Measurements from ENCODE around the gene IGIP. TPM values are rescaled to one million over a fixed set of nuclear protein-coding genes. Genes with fewer than 3 reads are reported as not detected.

The IGIP gene
- total RNA-seq, 4 donors from 2014 or later = 6.1 to 16.5 (median 11.6) TPM

- Histone ChIP-seq H3K4me1 (peaks cover 10% of the 10 kb centered on the region), H3K36me3 (no peaks in the 10 kb centered on the region), H3K27me3 (no peaks in the 10 kb centered on the region), H3K9me3 (no peaks in the 10 kb centered on the region), H3K27ac (no peak overlapping the region), H3K4me3 (no peak overlapping the region)
- TF ChIP-seq, protein P1, sequence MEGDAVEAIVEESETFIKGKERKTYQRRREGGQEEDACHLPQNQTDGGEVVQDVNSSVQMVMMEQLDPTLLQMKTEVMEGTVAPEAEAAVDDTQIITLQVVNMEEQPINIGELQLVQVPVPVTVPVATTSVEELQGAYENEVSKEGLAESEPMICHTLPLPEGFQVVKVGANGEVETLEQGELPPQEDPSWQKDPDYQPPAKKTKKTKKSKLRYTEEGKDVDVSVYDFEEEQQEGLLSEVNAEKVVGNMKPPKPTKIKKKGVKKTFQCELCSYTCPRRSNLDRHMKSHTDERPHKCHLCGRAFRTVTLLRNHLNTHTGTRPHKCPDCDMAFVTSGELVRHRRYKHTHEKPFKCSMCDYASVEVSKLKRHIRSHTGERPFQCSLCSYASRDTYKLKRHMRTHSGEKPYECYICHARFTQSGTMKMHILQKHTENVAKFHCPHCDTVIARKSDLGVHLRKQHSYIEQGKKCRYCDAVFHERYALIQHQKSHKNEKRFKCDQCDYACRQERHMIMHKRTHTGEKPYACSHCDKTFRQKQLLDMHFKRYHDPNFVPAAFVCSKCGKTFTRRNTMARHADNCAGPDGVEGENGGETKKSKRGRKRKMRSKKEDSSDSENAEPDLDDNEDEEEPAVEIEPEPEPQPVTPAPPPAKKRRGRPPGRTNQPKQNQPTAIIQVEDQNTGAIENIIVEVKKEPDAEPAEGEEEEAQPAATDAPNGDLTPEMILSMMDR (IDR thresholded peaks at IDR 0.05) = no peak
- TF ChIP-seq POLR2A (IDR thresholded peaks at IDR 0.05) (no peak), EP300 (IDR thresholded peaks at IDR 0.05) (no peak), POLR2AphosphoS5 (IDR thresholded peaks at IDR 0.05) (no peak)
- WGBS = 91% methylated on average over 4 of the region's 4 CpGs
- DNase-seq (ENCODE audit: low spot score in 2 of 2) = no peak
Measured at GRCh38 chr5:140133514-140134167, 7.9 kb downstream of the IGIP start.

DNA sequence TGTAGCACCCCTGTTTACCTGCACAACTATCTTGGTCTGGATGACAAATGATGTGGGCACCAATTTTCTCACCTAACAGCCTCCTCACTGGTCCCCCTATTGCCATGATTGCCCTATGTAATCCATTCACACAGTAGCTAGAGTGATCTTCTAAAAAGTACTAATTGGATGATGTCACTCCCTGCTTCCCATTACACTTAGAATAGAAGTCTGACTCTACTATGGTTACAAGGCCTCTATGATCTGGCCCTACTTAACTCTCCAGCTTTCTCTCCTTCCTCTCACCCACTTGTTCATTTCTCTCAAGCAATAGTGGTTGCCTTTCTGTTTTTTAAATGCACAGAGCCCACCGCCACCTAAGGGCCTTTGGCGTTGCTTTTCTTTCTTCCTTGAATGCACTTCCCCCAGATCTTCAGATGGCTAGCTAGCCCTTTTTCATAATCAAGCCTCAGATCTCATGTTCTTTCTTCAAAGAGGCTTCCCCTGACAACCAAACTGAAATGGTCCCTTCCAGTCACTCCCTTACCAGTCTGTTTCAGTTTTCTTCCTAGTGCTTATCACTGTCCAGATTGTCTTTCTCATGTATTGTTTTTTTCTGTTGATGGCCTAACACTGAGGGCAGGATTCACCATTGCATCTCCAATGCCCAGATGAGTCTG, 8.7 kb downstream of the IGIP start:
- TF ChIP-seq POLR2AphosphoS5 (IDR thresholded peaks at IDR 0.05) (no peak), POLR2A (IDR thresholded peaks at IDR 0.05) (no peak), EP300 (IDR thresholded peaks at IDR 0.05) (no peak)
- TF ChIP-seq, protein P1 (IDR thresholded peaks at IDR 0.05) = no peak
- no peak for DNase-seq (ENCODE audit: low spot score in 2 of 2)
- Histone ChIP-seq H3K4me3 (no peak overlapping the region), H3K9me3 (no peaks in the 10 kb centered on the region), H3K4me1 (peaks cover 10% of the 10 kb centered on the region), H3K27ac (no peak overlapping the region), H3K27me3 (no peaks in the 10 kb centered on the region), H3K36me3 (no peaks in the 10 kb centered on the region)
- 90% methylated on average over 2 of the region's 2 CpGs for WGBS

DNA sequence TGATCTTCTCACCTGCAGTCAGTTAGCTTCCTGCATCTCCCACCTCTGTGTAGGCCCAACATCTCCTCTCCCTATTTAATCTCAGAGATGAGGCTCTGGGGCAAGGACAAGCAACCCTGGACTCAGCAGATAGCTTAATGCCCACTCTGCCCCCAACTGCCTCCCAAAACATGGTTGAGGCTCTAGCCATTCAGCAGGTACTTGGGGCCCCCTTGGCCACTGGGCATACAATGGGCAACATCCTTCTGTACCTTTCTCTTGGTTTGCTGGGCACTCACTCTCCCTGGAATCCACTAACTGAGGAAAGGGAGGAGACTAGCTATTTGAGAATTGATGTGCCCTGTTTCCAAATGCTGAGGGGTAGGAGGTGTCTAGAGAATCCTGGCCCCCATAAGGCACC, 9.4 kb downstream of the IGIP start:
- TF ChIP-seq, protein P1 (IDR thresholded peaks at IDR 0.05) = no peak
- TF ChIP-seq EP300 (IDR thresholded peaks at IDR 0.05) (no peak), POLR2A (IDR thresholded peaks at IDR 0.05) (no peak), POLR2AphosphoS5 (IDR thresholded peaks at IDR 0.05) (no peak)
- Histone ChIP-seq H3K27me3 (no peaks in the 10 kb centered on the region), H3K9me3 (no peaks in the 10 kb centered on the region), H3K36me3 (no peaks in the 10 kb centered on the region), H3K4me1 (peaks cover 15% of the 10 kb centered on the region), H3K4me3 (no peak overlapping the region), H3K27ac (no peak overlapping the region)
- DNase-seq (ENCODE audit: low spot score in 2 of 2) = no peak

- no peak for DNase-seq (ENCODE audit: low spot score in 2 of 2)
- H3K9me3 ChIP-seq = no peaks in the 10 kb centered on the region
- WGBS = 93% methylated on average over 1 of the region's 1 CpG
- no peaks in the 10 kb centered on the region for H3K36me3 ChIP-seq
- TF ChIP-seq, protein P1 (IDR thresholded peaks at IDR 0.05) = no peak
- TF ChIP-seq POLR2A (IDR thresholded peaks at IDR 0.05) (no peak), EP300 (IDR thresholded peaks at IDR 0.05) (no peak), POLR2AphosphoS5 (IDR thresholded peaks at IDR 0.05) (no peak)
- peaks cover 29% of the 10 kb centered on the region for H3K4me1 ChIP-seq
- no peak overlapping the region for H3K4me3 ChIP-seq
- H3K27me3 ChIP-seq = no peaks in the 10 kb centered on the region
- H3K27ac ChIP-seq = no peak overlapping the region
Measured at GRCh38 chr5:140136624-140137023, 10.9 kb downstream of the IGIP start.

DNA sequence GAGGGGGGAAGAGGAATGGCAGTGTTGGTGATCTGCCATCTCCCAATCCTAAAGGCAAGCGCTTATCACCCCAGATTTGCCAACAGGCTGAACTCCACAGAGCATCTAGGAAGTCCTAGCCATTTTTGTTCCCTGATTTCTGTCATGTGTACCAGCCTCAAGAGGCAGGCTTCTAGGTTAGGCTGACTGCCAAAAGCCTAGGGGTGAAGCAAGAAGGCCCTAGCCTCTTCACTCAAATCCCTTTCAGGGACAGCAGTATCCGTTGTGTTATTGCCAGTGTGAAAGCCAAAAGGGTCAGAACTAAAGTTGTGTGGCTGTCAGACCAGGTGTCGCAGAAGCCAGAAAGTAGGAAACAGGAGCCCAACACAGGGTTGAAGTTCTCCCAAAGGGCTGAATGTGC, 14.7 kb downstream of the IGIP start:
- H3K27ac ChIP-seq = no peak overlapping the region
- 71% methylated on average over 3 of the region's 3 CpGs for WGBS
- no peak for DNase-seq (ENCODE audit: low spot score in 2 of 2)

More for the DNA sequence above, 14.7 kb downstream of the IGIP start:
- H3K27me3 ChIP-seq = no peaks in the 10 kb centered on the region
- TF ChIP-seq POLR2AphosphoS5 (IDR thresholded peaks at IDR 0.05) = no peak
- TF ChIP-seq, protein P1 (IDR thresholded peaks at IDR 0.05) = no peak
- no peak for TF ChIP-seq EP300 (IDR thresholded peaks at IDR 0.05)
- TF ChIP-seq POLR2A (IDR thresholded peaks at IDR 0.05) = no peak
- H3K4me1 ChIP-seq = peaks cover 44% of the 10 kb centered on the region
- H3K4me3 ChIP-seq = no peak overlapping the region
- H3K36me3 ChIP-seq = no peaks in the 10 kb centered on the region
- H3K9me3 ChIP-seq = no peaks in the 10 kb centered on the region

Measured in suprapubic skin (tissue), 4 donors.